Measurements from ENCODE around the gene BTNL9.
"Not testable (repeated sequence)": the region's sequence is repeated elsewhere in the genome, so short reads cannot be mapped to it uniquely, and the experiment has no call there.

GRCh38 chr5:181097759-181098491 is 57.9 kb downstream of the BTNL9 start:
- not testable (repeated sequence) for TF ChIP-seq CTCF (IDR thresholded peaks at IDR 0.05); POLR2AphosphoS5 (IDR thresholded peaks at IDR 0.05; ENCODE audit: low read depth, low read length); REST (IDR thresholded peaks at IDR 0.05; ENCODE audit: insufficient read depth in 1 of 2, low read depth in 2 of 2, low read length in 1 of 2)
